Stimulated activated naive CD4-positive, alpha-beta T cell (primary cell): ENCODE results near the gene SYNM.

Experiments
- DNase-seq, 6 experiments: peaks; one replicate each; lab custom pipeline; 2025; lab: John Stamatoyannopoulos, UW

SYNM gene

GRCh38 chr15:99140590-99140989 is 35.7 kb downstream of the SYNM start:
- DNase-seq = no peak

- DNase-seq = no peak
Measured at GRCh38 chr15:99141943-99142342, 37.1 kb downstream of the SYNM start.

- DNase-seq = no peak
Measured at GRCh38 chr15:99142562-99142961, 37.7 kb downstream of the SYNM start.

GRCh38 chr15:99143242-99143641 is 38.4 kb downstream of the SYNM start:
- no peak for DNase-seq

- no peak for DNase-seq
Measured at GRCh38 chr15:99143655-99144610, 39.1 kb downstream of the SYNM start.

GRCh38 chr15:99145005-99145404 is 40.1 kb downstream of the SYNM start:
- no peak for DNase-seq

GRCh38 chr15:99145778-99146177 is 40.9 kb downstream of the SYNM start:
- DNase-seq = no peak

- no peak for DNase-seq
Measured at GRCh38 chr15:99146661-99147060, 41.8 kb downstream of the SYNM start.

GRCh38 chr15:99148851-99149276 is 44.0 kb downstream of the SYNM start:
- no peak for DNase-seq

GRCh38 chr15:99149366-99149765 is 44.5 kb downstream of the SYNM start:
- DNase-seq = no peak

GRCh38 chr15:99151156-99151555 is 46.3 kb downstream of the SYNM start:
- DNase-seq = no peak

GRCh38 chr15:99153026-99153535 is 48.2 kb downstream of the SYNM start:
- no peak for DNase-seq

- no peak for DNase-seq
Measured at GRCh38 chr15:99154271-99154670, 49.4 kb downstream of the SYNM start.

- no peak for DNase-seq
Measured at GRCh38 chr15:99155961-99156443, 51.1 kb downstream of the SYNM start.

- DNase-seq = no peak
Measured at GRCh38 chr15:99157456-99157855, 52.6 kb downstream of the SYNM start.

- DNase-seq = no peak
Measured at GRCh38 chr15:99158626-99159412, 53.9 kb downstream of the SYNM start.

- DNase-seq = no peak
Measured at GRCh38 chr15:99163271-99164062, 58.6 kb downstream of the SYNM start.

GRCh38 chr15:99164119-99164518 is 59.2 kb downstream of the SYNM start:
- DNase-seq = no peak

GRCh38 chr15:99165020-99165790 is 60.3 kb downstream of the SYNM start:
- DNase-seq = no peak

GRCh38 chr15:99165956-99166689 is 61.2 kb downstream of the SYNM start:
- no peak for DNase-seq
